Loucy (cell line): ENCODE results near the gene ZNF423.

ENCODE experiments used
- CTCF ChIP-seq: fragments of 200-600 bp; sonication (generic); conservative IDR thresholded peaks from 2 replicates; pipeline ENCODE4 v1.5.1; 2014; ENCODE audit warnings: mild to moderate bottlenecking, antibody characterized with exemption, low read length
- EZH2phosphoT487 ChIP-seq: fragments of 200-600 bp; IDR thresholded peaks from 2 replicates; pipeline ENCODE4 v1.6.1; 2018; ENCODE audit warnings: antibody characterized with exemption, mild to moderate bottlenecking, moderate library complexity, borderline replicate concordance

GRCh38 chr16:49603956-49604355, 252.0 kb downstream of the ZNF423 start:
- TF ChIP-seq CTCF (no peak), EZH2phosphoT487 (no peak)
